OCI-LY3 (cell line): ENCODE measurements around the gene SNX11.

Source experiments
- CTCF ChIP-seq: fragments of 200-600, 300-600 bp; sonication (generic); IDR thresholded peaks from 2 replicates; pipeline ENCODE4 v1.5.1; 2014; ENCODE audit warnings: antibody characterized with exemption, low read length, low read depth
- EZH2phosphoT487 ChIP-seq: fragments of 200-600 bp; shearing (Covaris generic); IDR thresholded peaks from 2 replicates; pipeline ENCODE4 v1.6.1; 2018; ENCODE audit warnings: antibody characterized with exemption, mixed run types, low read depth

- TF ChIP-seq CTCF: no peak
- no peak for TF ChIP-seq EZH2phosphoT487
Observed at GRCh38 chr17:48101012-48101720, 6.4 kb upstream of the SNX11 start, which contains the start of gene CBX1.
